H1 (cell line): ENCODE data around the gene SNX30. TPM values are rescaled to one million over a fixed set of nuclear protein-coding genes. Genes with fewer than 3 reads are reported as not detected.

Experiments used
- POLR2AphosphoS5 ChIP-seq: IDR thresholded peaks from 2 replicates; pipeline ENCODE4 v1.6.1; 2011; ENCODE audit warnings: low read depth, low read length
- ZNF274 ChIP-seq: IDR thresholded peaks from 2 replicates; pipeline ENCODE4 v1.7.0; 2012; ENCODE audit warnings: low read length, borderline replicate concordance; ENCODE audit errors: extremely low read depth
- polyA plus RNA-seq, 7 experiments: library from polyadenylated mRNA; depleted of rRNA in 3 of 7; stranded (reverse) in 5 of 7; unstranded in 2 of 7; fragments of >200 nt in 5 of 7; fragments of 200-250 nt in 2 of 7; gene quantifications; 1 replicate in 5 of 7; 2 replicates in 1 of 7; 4 replicates in 1 of 7; pipeline versions ENCODE4 v1.2.1 to v1.2.3, GENCODE V29; 2011 to 2013; ENCODE audit warnings: missing spikeins in 2 of 7, mixed read lengths in 2 of 7
- total RNA-seq: library from RNA; stranded (reverse); fragmentation: NEBNext Ultra II Directional; extraction: Animal tissue kit (Norgen Biotek cat#: 25700); gene quantifications from 2 replicates; pipeline ENCODE4 v1.2.1, GENCODE V29; 2021

The SNX30 gene
- total and polyA plus RNA-seq, 2 of the 8 experiments (the other 6 are each of a cell fraction or from before 2014, with no cell fraction given), result 4.0 to 12.2 TPM

DNA sequence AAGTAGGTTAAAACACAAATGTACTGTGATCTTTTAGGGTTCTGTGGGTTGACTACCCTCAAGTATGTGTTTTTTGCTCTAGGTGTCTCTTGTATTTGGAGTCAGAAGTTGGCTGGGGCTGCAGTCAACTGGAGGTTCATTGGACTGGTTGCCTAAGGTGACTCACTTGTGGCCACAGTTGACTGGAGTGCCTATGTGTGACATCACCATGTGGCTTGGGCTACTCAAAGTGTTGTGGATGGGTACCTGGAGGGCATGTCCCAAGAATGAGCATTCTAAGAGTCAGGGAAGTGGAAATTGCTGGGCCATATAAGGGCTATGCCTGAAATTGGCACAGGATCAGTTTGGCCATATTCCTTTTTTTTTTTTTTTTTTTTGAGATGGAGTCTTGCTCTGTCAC, 27.4 kb downstream of the SNX30 start (continued):
- no peak for TF ChIP-seq POLR2AphosphoS5
- no peak for TF ChIP-seq ZNF274
- TF ChIP-seq, all 59 proteins: peak for 0
